Endothelial cell of umbilical vein (primary cell): ENCODE measurements around the gene UBE3B. TPM values are rescaled to one million over a fixed set of nuclear protein-coding genes. Genes with fewer than 3 reads are reported as not detected.

Source experiments
- BruUV-seq: library from RNA; stranded (reverse); fragments of 400-500 nt; replicated peaks from 2 replicates; lab custom pipeline; 2021; lab: Mats Ljungman, UMichigan
- CTCF ChIA-PET: fragments of 300-600, 350-600 bp; sonication (Branson Sonifier 250); formaldehyde crosslinking; loops from one replicate; lab custom pipeline; 2021; ENCODE audit warnings: antibody characterized with exemption, inconsistent platforms; lab: Charles Lee
- POLR2A ChIA-PET: fragments of 300-600, 350-600 bp; sonication (Branson Sonifier 250); formaldehyde crosslinking; loops from one replicate; lab custom pipeline; 2021; ENCODE audit warnings: antibody characterized with exemption, inconsistent platforms; lab: Charles Lee
- DNase-seq: peaks from one replicate; pipeline ENCODE4 v3.0.0-alpha.2; 2011; ENCODE audit warnings: low read depth, low spot score
- FAIRE-seq: peaks from 2 replicates; lab custom pipeline; 2011; peaks lifted over from hg19 to GRCh38; lab: Jason Lieb, UNC
- H2AFZ ChIP-seq: 2 replicates; pipeline ENCODE4 v1.6.0; 2012; ENCODE audit warnings: low read depth, low read length, control low read depth, inconsistent platforms
- H3K27ac ChIP-seq: 2 replicates; pipeline ENCODE4 v1.5.1; 2011; ENCODE audit warnings: low read depth, mild to moderate bottlenecking, control low read depth, low read length, moderate library complexity; ENCODE audit not compliant: insufficient read depth
- H3K27me3 ChIP-seq, 2 experiments: 2 replicates each; pipeline versions ENCODE4 v1.6.0 to v1.6.1; 2011; ENCODE audit warnings: low read length in 2 of 2, mixed read lengths in 1 of 2; ENCODE audit not compliant: control insufficient read depth in 2 of 2, insufficient read depth in 2 of 2
- H3K36me3 ChIP-seq, 2 experiments: 2 replicates in 1 of 2; 3 replicates in 1 of 2; pipeline ENCODE4 v1.5.1; 2011; ENCODE audit warnings: low read length in 2 of 2, mild to moderate bottlenecking in 1 of 2, moderate library complexity in 1 of 2; ENCODE audit not compliant: control insufficient read depth in 2 of 2, insufficient read depth in 2 of 2; ENCODE audit errors: extremely low read depth in 1 of 2
- H3K4me1 ChIP-seq: 3 replicates; pipeline ENCODE4 v1.5.1; 2011; ENCODE audit warnings: mild to moderate bottlenecking, low read length; ENCODE audit not compliant: control insufficient read depth, insufficient read depth; ENCODE audit errors: extremely low read depth
- H3K4me2 ChIP-seq: 2 replicates; pipeline ENCODE4 v1.6.1; 2011; ENCODE audit warnings: low read length, control low read depth, mixed read lengths; ENCODE audit not compliant: insufficient read depth
- H3K4me3 ChIP-seq, 3 experiments: fragments of 200-600 bp in 1 of 3; sonication (generic), shearing (Covaris generic) in 1 of 3; replicated peaks in 1 of 3; 2 replicates each; pipeline ENCODE4 v1.5.1; 2011 to 2016; ENCODE audit warnings: control low read depth in 3 of 3, low read length in 3 of 3, mild to moderate bottlenecking in 2 of 3, inconsistent platforms in 1 of 3, low read depth in 1 of 3, moderate library complexity in 1 of 3; ENCODE audit not compliant: insufficient read depth in 1 of 3
- H3K79me2 ChIP-seq: 2 replicates; pipeline ENCODE4 v1.6.0; 2012; ENCODE audit warnings: low read length, inconsistent platforms; ENCODE audit not compliant: control insufficient read depth, insufficient read depth
- H3K9ac ChIP-seq: replicated peaks from 2 replicates; pipeline ENCODE3; 2011; ENCODE audit warnings: low read length, control low read depth; ENCODE audit not compliant: insufficient read depth; ENCODE audit errors: extremely low read depth
- H3K9me1 ChIP-seq: replicated peaks from 3 replicates; pipeline ENCODE4 v1.6.0; 2011; ENCODE audit warnings: mild to moderate bottlenecking, low read length; ENCODE audit not compliant: control insufficient read depth, insufficient read depth; ENCODE audit errors: extremely low read depth
- H3K9me3 ChIP-seq: replicated peaks from 2 replicates; pipeline ENCODE4 v1.5.1; 2012; ENCODE audit warnings: low read length, inconsistent platforms; ENCODE audit not compliant: control insufficient read depth, insufficient read depth
- H4K20me1 ChIP-seq: replicated peaks from 2 replicates; pipeline ENCODE3; 2011; ENCODE audit warnings: mild to moderate bottlenecking, low read length; ENCODE audit not compliant: control insufficient read depth, insufficient read depth; ENCODE audit errors: extremely low read depth
- EZH2 ChIP-seq: IDR thresholded peaks from 2 replicates; pipeline ENCODE4 v1.6.1; 2012; ENCODE audit warnings: borderline replicate concordance, low read depth, mild to moderate bottlenecking, moderate library complexity, low read length, inconsistent platforms; ENCODE audit not compliant: severe bottlenecking
- FOS ChIP-seq: IDR thresholded peaks from 2 replicates; pipeline ENCODE4 v1.6.1; 2011; ENCODE audit warnings: mild to moderate bottlenecking, low read length, moderate library complexity, borderline replicate concordance; ENCODE audit not compliant: insufficient read depth
- GATA2 ChIP-seq: IDR thresholded peaks from 2 replicates; pipeline ENCODE4 v1.7.0; 2011; ENCODE audit warnings: low read depth, mild to moderate bottlenecking, moderate library complexity, mixed read lengths, low read length; ENCODE audit not compliant: insufficient read length, insufficient read depth
- JUN ChIP-seq: IDR thresholded peaks from 2 replicates; pipeline ENCODE4 v1.6.1; 2011; ENCODE audit warnings: borderline replicate concordance, low read depth; ENCODE audit not compliant: insufficient read length, insufficient read depth
- MYC ChIP-seq: IDR thresholded peaks from one replicate; pipeline ENCODE4 v1.6.1; 2011; ENCODE audit warnings: mild to moderate bottlenecking, low read depth, low read length
- POLR2A ChIP-seq: IDR thresholded peaks from 2 replicates; pipeline ENCODE4 v1.6.1; 2012; ENCODE audit warnings: low read depth, mild to moderate bottlenecking, control low read depth, low read length
- POLR2AphosphoS5 ChIP-seq: IDR thresholded peaks from 2 replicates; pipeline ENCODE4 v1.6.1; 2012; ENCODE audit warnings: low read depth, mild to moderate bottlenecking, control low read depth, low read length, moderate library complexity; ENCODE audit not compliant: insufficient read depth
- dilution Hi-C: fragments of 300-500 bp; cut with MboI; formaldehyde crosslinking; loops from one replicate; pipeline ENCODE4 v1.15.0; 2019; ENCODE audit warnings: low sequenced_read_pairs; ENCODE audit not compliant: extremely low pct_ligation_motif_present
- intact Hi-C: fragments of 100-400 bp; cut with micrococcal nuclease; formaldehyde crosslinking; loops from one replicate; pipeline ENCODE4 v1.10.0; 2022
- polyA plus RNA-seq, 4 experiments: library from polyadenylated mRNA; depleted of rRNA in 3 of 4; stranded (reverse) in 3 of 4; unstranded in 1 of 4; fragments of >200 nt; gene quantifications; 2 replicates each; pipeline versions ENCODE4 v1.2.1 to v1.2.3, GENCODE V29; 2011 to 2012; ENCODE audit warnings: missing spikeins in 1 of 4
- total RNA-seq: library from RNA; stranded (reverse); gene quantifications from 2 replicates; pipeline ENCODE4 v1.2.3, GENCODE V29; 2021
- TF ChIP-seq, protein P1 (sequence below), 2 donors: IDR thresholded peaks; 1 replicate in 1 of 2; 2 replicates in 1 of 2; pipeline ENCODE4 v1.5.1; 2011; ENCODE audit warnings: low read length in 2 of 2, mild to moderate bottlenecking in 2 of 2, moderate library complexity in 2 of 2, control low read depth in 1 of 2, inconsistent platforms in 1 of 2, low read depth in 1 of 2; ENCODE audit not compliant: insufficient read depth in 1 of 2; ENCODE audit errors: extremely low read depth in 1 of 2
- TF ChIP-seq, protein P2 (sequence below): IDR thresholded peaks from 2 replicates; pipeline ENCODE4 v1.6.1; 2011; ENCODE audit not compliant: insufficient read depth, insufficient read length

The UBE3B gene
- total and polyA plus RNA-seq, 2 donors (not counting 3 experiments of a cell fraction or from before 2014, with no cell fraction given), result 24.9 to 40.8 TPM

DNA sequence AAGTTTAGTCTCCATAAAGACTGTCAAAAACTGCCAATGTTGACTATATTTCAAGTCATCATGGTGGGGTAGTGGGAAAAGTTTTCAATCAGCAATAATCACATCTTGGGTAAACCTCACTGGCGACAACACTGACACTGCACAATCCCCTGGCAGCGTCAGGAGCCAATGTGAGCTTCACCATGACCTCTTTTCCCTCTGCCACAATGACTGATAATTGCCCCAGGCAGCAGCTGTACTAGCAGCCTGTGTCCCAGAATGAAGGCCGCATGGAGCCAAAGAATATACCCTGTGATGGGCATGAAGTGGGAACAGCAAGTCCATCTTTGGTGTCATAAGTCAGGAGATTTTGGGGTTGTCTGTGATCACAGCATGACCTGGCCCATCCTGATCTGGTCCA is 90.5 kb downstream of the UBE3B start:
- no peak for DNase-seq
- no peak overlapping the region for H3K9ac ChIP-seq
- no peak for FAIRE-seq
- H3K4me3 ChIP-seq, result no peak overlapping the region
- no peaks in the 10 kb centered on the region for H3K9me3 ChIP-seq
- dilution Hi-C loops, result no loop called here
- no peak overlapping the region for H3K27ac ChIP-seq
- H3K36me3 ChIP-seq, result peaks cover 2 to 5% of the 10 kb centered on the region in 2 experiments
- H3K27me3 ChIP-seq, result no peaks in the 10 kb centered on the region
- TF ChIP-seq, protein P1, sequence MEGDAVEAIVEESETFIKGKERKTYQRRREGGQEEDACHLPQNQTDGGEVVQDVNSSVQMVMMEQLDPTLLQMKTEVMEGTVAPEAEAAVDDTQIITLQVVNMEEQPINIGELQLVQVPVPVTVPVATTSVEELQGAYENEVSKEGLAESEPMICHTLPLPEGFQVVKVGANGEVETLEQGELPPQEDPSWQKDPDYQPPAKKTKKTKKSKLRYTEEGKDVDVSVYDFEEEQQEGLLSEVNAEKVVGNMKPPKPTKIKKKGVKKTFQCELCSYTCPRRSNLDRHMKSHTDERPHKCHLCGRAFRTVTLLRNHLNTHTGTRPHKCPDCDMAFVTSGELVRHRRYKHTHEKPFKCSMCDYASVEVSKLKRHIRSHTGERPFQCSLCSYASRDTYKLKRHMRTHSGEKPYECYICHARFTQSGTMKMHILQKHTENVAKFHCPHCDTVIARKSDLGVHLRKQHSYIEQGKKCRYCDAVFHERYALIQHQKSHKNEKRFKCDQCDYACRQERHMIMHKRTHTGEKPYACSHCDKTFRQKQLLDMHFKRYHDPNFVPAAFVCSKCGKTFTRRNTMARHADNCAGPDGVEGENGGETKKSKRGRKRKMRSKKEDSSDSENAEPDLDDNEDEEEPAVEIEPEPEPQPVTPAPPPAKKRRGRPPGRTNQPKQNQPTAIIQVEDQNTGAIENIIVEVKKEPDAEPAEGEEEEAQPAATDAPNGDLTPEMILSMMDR (IDR thresholded peaks at IDR 0.05; ENCODE audit: extremely low read depth in 1 of 2, insufficient read depth in 1 of 2, low read depth in 1 of 2, low read length in 2 of 2), result no peak
- TF ChIP-seq POLR2A (no peak), EZH2 (no peak), FOS (no peak), POLR2AphosphoS5 (no peak), MYC (no peak), GATA2 (no peak), JUN (no peak)
- TF ChIP-seq, protein P2, sequence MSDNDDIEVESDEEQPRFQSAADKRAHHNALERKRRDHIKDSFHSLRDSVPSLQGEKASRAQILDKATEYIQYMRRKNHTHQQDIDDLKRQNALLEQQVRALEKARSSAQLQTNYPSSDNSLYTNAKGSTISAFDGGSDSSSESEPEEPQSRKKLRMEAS, result no peak
- H3K79me2 ChIP-seq, result no peaks in the 10 kb centered on the region
- ChIA-PET POLR2A (no interaction called here), CTCF (interaction anchor here (1.2 kb wide), 1 partner anchor 49 kb away, joined by 4 read pairs; no protein-coding TSS in a partner anchor)
- BruUV-seq, result no TSS peak
- intact Hi-C loops, result no loop called here
- H2AFZ ChIP-seq, result no peak overlapping the region
- no peaks in the 10 kb centered on the region for H3K9me1 ChIP-seq
- no peaks in the 10 kb centered on the region for H4K20me1 ChIP-seq
- H3K4me1 ChIP-seq, result peaks cover 5% of the 10 kb centered on the region
- H3K4me2 ChIP-seq, result no peak overlapping the region
